ENCODE measurements around the gene SOX4. TPM values are rescaled to one million over a fixed set of nuclear protein-coding genes. Genes with fewer than 3 reads are reported as not detected.

The SOX4 gene
- total RNA-seq, 1 experiment from 2014 or later = 4.3 TPM

DNA sequence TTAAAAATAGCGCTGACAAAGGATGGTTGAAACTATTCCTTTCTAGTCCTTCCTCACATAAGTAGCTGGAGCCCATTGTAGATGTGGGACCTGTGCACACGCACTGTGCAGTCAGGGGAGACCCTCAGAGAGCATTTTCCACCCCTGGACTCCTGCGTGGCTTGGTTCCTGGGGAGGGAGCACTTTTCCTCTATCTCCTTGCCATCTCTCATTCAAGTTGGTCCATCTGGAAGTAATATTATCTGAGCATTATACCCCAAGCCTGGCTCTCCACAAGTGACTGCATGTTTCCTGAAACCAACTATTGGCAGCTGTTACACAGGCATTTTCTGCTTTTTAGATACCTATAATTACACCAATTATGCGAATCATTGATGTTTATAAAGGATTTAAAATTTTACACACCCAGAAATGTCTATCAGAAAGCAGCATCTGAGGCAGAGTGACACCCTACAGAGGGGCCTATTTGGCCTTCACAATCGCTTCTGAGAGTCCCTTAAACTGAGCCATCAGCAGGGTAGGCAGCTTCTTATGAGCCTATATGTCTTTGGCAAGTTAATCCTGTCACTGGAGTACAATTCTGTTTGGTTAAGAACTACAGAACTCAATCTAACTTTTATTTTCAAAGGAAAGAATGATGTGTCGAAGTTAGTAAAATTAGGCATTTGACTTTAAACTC is 18.7 kb downstream of the SOX4 start:
- no peak for DNase-seq (ENCODE audit: low read depth)

DNA sequence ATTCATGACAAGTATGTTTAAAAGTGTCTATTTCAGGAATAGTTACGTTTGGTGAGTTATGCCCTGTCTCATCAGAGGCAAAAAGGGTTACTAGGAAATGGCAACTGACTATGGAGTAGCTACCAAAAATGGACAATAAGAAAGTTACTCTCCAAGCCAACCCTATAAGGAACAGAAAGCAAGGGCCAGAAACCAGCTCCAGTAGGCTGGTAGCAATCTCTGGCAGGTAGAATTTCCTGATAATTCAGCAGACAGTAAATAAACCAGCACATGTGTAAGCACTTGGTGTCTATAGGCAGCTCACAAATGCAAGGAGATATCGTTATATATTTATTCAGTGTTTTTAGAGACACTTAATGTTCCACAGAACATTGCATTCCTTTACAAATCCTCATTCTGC is 20.3 kb downstream of the SOX4 start:
- no peak for DNase-seq (ENCODE audit: low read depth)

DNA sequence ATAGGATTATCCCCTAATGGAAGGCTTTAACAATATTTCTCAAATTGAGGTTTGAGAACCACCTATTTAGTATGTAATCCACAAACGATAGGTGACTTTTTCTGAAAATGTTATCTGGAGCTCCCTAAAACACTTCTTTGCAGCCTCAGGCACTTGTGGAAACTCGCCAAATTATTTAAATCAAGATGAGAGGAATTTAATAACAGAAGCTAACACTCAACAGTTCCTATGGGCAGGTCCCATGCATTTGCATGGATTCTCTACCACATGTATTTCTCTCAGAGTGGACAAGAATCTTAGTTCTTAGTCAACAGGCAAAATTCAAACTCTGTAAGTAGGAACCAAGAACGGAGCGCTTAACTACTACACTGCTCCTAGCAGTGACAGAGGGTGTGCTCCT is 20.7 kb downstream of the SOX4 start:
- DNase-seq (ENCODE audit: low read depth) = no peak

DNA sequence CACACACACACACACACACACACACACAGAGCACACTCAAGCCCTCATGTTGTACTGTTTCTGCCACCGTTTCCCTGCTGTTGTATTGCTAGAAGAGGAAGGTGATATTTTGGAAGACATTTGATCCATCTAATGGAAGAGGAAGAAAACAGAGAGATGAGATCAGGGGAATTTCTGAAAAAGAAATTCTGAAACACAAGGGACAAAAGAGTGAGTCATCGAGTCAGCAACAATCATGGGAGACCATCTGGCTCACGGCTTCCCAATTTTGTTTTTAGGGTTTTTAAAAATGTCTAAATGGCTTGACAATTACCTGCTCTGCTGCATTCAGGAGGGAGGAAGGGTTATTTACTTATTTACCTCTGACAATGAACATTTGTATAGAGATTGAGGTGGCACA is 22.0 kb downstream of the SOX4 start:
- DNase-seq (ENCODE audit: low read depth) = peak; percentile 35

DNA sequence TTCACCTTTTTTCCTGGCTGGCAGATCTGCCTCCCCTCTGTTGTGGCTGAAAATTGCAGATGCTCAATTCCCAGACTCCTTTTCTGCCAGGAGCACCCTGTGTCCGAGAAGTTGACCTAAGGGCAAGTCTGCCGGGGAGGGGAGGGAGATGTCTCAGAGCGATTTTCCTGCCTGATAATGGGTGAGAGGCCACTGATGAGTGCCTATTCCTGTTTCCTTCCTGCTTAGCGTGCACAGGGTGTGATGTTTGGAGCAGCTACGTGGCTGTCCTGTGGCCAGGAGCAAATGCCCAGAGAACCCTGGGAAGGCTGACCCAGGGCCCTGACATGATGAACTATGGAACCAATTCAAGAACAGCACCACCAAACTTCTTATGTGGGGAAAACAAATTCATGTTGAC is 22.5 kb downstream of the SOX4 start:
- no peak for DNase-seq (ENCODE audit: low read depth)

DNA sequence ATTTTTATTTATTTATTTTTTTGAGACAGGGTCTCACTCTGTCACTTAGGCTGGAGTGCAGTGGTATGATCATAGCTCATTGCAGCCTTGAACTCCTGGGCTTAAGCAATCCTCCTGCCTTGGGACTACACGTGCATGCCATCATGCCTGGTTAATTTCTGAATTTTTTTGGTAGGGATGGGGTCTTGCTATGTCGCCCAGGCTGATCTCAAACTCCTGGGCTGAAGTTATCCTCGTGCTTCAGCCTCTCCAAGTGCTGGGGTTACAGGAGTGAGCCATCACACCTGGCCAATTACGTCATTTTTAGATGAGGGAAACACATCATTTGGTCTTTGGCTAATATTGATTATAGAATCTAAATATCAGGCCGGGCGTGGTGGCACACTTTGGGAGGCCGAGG is 32.1 kb downstream of the SOX4 start:
- no peak for DNase-seq (ENCODE audit: low read depth)

DNA sequence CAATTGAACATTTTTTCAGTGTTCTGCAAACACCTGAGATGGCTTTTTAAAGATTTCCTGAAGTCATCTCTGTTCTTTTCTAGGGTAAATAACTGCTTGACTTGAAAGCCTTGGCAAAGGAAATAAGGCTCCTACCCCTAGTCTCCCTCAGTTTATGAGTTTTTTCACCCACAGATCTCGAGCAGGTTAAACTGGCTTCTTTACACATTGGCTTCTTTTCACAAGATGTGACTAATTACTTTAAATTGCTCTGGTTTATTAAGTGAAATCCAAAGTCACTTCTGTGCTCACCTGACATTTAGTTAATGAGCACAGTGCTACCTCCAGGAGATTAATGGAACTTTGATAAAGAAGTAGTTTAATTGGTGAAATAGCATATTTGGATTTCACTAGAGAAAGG is 33.2 kb downstream of the SOX4 start:
- no peak for DNase-seq (ENCODE audit: low read depth)

DNA sequence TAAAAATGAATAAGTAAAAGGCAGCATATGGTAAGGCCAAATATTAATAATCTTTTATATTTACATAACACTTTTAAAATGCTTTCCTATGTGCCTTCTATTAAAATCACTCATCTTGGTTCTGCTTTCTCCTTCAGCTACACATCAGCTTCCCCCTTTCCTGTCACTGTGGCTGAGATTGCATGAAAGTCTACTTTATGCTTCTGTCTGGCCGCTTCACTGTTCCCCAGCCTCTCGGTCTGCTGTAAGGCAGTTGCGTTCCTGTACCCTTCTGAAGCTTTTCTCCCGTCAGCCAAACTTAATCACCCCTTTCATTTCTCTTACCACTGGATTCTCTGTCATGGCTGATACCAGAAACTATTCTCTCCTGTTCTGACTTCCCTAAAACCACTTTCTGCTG is 34.6 kb downstream of the SOX4 start:
- no peak for DNase-seq (ENCODE audit: low read depth)

DNA sequence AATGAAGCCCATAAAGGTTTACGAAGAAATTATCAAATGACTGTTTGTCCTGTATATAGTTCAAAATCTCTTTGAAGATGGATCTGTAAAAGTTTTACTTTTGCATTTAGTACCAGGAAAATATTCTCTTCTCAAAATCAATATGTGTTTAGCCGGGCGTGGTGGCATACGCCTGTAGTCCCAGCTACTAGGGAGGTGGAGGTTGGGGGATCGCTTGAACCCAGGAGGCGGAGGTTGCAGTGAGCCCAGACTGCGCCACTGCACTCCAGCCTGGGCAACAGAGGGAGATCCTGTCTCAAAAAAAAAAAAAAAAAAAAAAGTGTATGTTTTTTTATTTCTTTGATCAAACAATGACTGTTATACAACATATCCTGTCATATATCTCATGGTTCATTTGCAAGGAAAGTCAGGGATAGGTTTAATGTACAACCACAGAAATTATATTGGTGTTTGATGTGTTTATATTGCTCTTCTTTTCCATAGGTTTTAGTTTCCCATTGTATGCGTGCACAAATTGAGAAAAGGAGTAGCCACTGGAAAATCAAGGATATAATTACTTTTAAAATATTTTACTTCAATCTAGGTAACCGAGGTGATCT is 40.1 kb downstream of the SOX4 start:
- DNase-seq (ENCODE audit: low read depth) = no peak

DNA sequence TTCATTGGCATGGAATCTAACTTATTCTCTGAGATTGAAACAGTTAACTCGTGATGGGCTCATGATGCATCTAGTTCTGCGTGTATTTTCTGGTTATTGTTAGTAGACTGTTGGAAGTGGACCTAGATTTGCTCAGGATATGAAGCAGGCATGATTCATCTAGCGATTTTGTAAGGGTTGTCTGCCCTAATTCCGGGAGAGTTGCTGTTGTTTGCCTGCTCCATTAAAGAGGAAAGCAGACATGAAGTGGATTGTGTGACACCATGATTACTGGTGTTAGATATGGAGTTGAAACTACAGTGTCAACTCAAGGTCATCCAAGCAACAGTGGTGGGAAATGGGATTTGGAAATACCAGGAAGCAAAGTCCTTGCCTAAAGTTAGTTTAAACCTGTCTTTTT is 41.0 kb downstream of the SOX4 start:
- peak; percentile 95 for DNase-seq (ENCODE audit: low read depth)

DNA sequence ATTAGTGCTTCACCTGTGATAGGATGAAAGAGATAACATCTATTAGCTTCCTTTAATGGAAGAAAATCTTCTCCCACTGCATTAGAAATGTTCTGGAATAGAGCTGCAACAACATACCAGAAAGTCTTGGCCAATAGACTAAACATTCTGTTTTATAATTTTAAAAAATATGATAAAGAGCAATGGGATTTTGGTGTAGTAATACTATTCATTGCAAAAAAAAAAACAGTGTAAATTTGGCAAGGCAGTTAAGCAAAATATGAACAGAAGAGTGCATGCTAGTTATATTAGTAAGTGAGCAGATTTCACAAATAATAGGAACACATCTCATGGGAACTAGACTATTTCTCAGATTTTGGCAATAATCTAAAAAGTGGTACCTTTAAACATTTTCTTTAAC is 43.3 kb downstream of the SOX4 start:
- no peak for DNase-seq (ENCODE audit: low read depth)

DNA sequence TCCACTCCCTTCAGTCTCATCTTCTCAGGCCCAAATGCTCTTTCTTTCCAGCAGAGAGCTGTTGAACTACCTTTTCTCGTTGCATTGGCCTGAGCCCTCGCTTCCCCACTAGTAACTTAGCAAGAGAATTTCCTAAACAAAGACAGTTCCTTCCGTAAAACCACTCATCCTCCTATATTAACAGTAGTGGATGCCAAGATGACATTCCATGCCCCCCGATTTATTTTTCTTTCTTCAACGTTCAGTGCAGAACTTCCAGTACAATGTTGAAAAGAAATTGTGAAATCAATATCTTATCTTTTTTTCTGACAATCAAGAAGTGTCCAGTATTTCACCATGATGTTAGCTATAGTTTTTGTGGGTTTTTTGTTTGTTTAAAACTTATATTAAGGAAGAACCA is 45.8 kb downstream of the SOX4 start:
- DNase-seq (ENCODE audit: low read depth) = no peak

Measured in LHCN-M2 (cell line).